ENCODE data around the gene RANBP17.
A peak's percentile ranks its signal among the peaks of the same experiment; 100 is the strongest.

The RANBP17 gene

DNA sequence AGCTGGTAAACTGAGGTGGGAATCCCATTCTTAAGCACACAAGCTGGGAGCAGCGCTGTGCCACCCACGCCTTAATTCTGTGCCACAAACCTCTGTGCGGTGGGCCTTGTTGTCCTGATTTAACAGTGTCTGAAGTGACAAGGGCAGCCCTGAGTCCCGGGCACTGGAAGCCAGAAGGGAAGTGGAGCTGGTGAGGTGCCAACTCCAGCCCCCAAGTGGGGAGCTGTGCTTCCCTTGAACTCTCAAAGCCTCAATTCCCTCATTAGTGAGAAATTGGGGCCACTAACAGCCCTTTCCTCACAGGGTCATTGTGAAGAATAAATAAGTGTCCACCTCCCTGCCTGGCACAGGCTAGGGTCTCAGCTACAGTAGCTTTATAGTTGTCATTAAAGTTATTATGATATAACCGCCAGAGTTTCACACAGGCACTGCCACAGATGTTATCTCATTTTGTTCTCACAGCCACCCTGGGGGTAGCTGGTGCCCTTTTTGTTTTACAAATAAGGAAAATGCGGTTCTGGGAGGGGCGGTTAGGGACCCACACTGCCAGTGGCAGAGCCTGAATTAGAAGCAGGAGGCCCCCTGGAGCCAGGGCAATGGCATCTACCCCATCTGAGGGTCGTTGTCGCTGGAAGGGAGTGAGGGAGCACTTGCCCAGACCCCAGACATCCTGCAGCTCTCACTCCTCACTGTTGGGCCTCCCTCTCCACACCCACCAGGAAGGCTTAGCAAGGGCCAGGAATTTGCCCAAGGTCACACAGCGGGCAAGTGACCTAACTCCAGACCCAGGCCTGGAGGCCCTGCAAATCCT lies 445.2 kb downstream of the RANBP17 start:
- DNase-seq, result no peak

DNA sequence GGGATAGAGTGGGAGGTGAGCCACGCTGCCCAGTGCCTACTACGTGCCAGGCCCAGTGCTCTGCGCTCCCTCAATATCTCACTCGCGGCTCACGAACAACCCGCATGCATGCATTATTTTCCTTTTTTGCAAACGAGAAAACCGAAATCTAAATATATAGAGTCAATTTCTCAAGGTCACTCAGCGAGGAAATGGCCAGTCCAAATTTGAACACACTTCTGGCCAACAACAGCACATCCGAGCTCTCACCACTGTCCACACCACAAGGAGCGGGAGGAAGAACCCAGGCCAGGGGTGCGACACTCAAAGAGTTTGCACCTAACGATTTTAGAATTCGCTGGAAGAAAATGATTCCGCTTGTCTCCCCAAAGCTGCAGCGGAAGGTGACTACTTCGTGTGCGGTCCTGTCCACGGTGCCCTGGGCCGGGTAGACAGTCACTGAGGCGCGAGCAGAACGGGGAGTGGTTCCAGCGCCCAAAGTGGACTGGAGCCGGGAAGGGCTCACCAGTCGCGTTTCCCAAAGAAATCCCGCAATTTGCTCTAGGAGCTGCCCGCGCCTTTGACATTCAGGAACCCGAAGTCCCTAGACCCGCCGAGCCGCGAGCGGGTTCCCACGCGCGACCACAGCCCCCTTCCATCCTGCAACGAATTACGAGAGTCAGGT lies 446.1 kb downstream of the RANBP17 start:
- no peak for DNase-seq

DNA sequence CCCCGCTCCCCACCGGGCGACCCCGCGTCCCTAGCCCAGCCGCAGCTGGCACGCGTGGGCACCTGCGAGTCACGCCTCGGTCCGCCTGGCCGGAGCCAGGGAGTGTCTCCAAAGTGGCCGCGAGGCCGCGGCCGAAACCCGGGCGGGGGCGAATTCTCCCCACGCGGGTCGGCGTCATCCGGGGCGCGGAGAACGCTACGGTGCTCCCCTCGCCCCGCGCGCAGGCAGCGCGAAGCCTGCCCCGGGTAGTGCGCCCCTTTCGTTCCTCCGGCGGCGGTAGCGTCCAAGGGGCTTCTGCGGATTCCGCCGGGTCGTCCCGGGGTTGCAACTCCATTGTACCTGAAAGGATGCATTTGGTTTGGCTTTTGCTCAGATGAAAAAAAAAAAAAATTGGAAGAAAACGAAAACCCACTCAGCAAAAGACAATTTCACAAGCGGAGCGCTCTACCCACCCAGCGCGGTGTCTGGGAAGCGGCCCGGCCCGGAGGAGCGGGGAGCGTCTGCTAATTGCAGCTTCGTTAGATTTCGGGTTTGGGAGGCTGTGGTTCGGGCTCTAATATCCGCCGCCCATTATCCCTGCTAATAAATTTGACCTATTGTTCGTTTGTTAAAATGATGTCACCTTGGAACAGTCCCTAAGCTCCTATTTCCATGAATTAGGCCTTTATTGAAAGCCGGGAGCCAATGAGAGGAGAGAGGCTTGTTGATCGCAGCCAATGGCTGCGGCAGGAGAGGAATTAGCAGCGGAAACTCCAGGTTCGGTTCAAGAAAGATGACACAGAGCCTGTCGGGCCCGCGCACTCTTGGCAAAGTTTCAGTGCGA lies 446.8 kb downstream of the RANBP17 start, which contains the start of gene TLX3:
TLX3 (plus strand) TSS at position 796 of the 823 bp plus-strand sequence. CDS start 118 bp downstream, outside the sequence.
- no peak for DNase-seq

DNA sequence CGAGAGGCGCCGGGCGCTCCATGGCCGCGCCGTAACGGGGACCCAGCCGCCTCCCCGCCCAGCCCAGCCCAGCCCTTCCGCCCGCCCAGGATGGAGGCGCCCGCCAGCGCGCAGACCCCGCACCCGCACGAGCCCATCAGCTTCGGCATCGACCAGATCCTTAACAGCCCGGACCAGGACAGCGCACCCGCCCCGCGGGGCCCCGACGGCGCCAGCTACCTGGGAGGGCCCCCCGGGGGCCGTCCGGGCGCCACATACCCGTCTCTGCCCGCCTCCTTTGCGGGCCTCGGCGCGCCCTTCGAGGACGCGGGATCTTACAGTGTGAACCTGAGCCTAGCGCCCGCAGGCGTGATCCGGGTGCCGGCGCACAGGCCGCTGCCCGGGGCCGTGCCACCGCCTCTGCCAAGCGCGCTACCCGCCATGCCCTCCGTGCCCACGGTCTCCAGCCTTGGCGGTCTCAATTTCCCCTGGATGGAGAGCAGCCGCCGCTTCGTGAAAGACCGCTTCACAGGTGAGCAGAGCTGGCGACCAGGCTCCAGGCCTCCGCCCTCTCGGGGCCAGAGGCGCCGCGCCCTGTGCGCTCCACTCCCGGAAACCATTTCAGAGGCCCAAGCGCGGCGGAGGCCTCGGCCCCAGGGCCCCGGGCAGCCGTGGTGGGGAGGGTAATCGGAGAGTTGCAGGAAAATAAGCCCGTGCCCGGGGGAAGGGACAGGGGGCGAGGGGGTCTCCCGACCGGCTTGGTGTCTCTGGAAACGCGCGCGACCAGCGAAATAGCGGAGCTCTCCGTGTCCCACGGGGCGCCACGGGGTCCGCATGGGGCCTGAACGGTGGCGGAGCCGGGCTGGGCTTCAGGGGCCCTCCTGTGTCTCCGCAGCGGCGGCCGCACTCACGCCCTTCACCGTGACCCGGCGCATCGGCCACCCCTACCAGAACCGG lies 447.7 kb downstream of the RANBP17 start:
- no peak for DNase-seq

DNA sequence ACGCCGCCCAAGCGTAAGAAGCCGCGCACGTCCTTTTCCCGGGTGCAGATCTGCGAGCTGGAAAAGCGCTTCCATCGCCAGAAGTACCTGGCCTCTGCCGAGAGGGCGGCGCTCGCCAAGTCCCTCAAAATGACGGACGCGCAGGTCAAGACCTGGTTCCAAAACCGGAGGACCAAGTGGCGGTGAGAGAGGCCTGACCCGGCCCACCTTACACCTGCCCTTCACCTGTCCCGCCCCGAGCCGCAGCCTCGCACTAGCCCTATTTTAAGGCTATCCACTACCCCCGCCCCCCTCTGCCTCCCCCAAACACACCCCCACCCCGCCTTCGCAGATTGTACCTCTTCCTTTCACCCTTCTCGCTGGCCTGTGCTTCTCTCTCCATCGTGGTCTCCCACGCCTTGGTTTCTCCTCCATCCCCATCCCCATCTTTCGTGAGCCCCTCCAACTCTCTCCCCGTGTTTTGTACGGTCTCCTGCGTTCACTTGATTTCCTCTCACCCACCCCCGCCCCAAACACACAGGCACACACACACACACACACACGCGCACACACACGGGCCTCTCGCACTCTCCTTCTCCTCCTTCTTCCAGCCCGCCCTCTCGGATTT lies 448.5 kb downstream of the RANBP17 start:
- DNase-seq, result no peak

DNA sequence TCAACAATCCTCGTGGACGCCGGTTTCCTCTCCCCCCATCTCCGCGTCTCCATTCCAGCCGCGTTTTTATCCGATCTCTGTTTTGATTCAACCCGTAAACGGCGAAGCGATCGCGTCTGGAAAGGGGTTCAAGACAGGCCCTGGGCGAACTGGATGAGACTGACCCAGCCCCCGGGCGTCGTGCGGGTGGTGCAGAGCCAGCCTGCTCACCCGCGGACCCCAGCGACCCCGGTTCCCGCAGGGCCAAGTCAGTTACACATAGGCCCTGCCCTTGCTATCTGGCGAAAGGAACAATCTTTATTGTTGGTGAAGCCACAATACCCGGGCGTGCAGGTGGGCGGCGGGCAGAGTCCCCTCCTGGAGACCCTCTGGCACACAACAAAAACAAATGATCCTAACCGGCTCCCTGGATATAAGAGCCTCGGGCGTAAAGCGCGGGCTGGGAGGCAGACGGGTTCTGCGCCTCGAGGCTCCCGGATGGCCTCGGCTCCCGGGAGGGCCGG lies 449.1 kb downstream of the RANBP17 start:
- DNase-seq, result no peak

DNA sequence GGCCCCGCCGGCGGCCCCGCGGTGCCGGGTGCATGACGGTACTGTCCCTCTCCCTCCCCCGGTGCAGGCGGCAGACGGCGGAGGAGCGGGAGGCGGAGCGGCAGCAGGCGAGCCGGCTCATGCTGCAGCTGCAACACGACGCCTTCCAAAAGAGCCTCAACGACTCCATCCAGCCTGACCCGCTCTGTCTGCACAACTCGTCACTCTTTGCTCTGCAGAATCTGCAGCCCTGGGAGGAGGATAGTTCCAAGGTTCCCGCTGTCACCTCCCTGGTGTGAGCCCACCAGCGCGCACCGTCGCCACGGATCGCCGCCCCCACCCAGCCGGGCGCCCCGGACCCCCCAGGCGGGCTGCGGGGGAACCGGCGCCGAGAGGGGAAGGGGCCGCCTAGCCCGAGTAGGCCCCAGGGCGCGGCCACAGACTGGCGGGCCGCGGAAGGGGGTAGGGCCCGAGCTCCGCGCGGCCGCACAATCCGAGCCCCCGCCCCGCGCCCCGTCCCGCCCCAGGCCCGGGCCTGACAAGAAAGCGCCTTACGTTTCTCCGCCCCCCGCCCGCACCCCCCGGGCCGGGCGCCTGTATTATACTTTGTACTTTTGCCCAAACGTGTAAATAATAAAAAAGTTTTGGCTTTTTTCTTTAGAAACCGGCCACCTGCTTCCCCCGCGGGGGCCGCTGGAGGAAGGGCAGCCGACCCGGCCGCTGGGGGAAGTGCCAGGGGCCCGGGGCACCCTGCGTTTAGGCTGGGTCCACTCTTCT lies 449.7 kb downstream of the RANBP17 start:
- peak; percentile 72 for DNase-seq

DNA sequence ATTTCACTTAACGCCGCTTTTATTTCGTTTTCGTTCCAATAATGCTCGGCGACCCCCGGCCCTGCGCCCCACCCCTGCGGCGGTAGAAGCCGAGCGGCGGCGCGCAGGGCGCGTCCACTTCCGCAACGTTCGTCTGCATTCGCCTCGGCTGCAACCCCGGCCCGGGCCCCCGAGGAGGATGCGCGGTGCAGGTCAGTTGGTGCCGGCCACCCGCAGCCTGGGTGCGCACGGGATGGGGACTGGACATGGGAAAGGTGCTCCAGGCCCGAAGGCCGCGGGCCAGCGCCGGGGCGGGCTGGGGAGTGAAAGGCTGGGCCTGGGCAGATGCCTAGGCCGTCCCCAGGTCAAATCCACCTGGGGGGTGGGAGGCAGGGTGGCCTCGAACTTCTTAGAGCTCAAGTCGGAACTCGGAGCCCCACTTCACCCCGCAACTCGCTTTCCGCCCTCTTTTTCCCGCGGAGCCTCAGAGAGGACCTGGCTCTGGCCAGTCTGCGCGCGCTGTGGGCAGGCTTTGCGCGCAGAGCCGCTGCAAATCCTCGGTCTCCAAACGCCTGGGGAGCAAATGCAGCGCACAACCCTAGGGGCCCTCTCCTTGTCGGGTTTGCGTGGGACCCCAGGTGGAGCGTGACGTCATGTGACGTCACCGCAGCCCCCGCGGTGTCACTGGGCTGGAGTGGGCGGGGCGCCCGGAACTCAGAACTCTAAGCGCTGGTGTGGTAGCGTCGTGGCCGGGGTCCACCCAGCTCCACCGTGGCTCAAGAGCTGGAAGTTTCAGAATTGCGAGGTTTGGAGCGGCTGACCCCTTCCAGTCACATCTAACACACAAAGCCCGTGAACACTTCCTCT lies 450.5 kb downstream of the RANBP17 start:
- DNase-seq, result no peak

DNA sequence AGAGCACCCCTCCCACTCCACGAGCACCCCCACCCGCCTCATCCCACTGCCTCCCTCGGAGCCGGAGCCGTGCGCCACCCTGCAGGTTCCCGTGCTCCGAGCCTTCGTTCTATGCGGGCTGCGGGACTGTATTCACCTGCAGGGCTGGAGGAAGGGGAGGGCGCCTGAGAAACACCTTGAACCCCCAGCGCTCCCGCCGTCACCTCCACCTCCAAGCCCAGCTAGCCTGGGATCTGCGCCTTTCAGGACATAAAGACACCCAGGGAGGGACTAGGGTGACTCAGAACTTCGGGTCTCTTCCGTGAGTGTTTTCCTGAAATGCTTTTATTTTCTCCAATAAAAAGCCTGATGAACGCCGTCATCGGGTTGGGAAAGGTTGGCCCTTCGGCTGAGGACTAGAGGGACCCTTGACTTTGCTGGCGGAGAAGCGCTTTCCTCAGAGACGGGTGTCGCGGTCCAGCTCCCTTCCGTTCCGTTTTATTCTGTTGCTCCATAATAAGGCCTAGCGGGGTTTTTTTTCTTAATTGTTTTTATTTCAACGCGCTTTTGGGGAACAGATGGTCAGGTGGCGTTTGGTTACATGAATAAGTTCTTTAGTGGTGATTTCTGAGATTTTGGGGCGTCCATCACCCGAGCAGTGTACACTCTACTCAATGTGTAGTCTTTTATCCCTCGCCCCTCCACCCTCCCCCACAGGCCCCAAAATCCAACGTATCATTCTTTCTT lies 451.8 kb downstream of the RANBP17 start:
- DNase-seq, result no peak

DNA sequence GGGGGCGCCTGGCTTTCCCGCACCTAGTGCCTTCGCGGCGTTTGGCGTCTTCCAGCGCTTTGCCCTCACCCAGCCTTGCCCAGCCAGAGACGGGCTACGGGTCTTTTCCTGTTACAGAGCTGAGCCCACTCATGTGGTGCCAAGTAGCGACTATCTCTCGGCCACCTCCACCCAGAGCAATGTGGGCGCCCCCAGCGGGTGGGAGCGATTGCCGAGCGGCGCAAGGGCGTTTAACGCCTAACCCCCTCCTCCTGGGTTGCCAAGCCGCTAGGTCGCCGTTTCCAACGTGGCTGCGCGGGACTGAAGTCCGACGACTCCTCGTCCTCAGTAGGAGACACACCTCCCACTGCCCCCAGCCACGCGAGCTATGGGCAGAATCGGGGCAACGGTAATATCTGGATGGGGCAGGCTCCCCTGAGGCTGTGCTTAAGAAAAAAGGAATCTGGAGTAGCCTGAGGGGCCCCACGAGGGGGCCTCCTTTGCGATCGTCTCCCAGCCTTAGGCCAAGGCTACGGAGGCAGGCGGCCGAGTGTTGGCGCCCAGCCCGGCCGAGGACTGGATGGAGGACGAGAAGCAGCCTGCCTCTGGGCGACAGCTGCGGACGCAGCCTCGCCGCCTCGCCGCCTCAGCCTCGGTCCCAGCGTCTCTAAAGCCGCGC lies 453.0 kb downstream of the RANBP17 start:
- peak; percentile 76 for DNase-seq

DNA sequence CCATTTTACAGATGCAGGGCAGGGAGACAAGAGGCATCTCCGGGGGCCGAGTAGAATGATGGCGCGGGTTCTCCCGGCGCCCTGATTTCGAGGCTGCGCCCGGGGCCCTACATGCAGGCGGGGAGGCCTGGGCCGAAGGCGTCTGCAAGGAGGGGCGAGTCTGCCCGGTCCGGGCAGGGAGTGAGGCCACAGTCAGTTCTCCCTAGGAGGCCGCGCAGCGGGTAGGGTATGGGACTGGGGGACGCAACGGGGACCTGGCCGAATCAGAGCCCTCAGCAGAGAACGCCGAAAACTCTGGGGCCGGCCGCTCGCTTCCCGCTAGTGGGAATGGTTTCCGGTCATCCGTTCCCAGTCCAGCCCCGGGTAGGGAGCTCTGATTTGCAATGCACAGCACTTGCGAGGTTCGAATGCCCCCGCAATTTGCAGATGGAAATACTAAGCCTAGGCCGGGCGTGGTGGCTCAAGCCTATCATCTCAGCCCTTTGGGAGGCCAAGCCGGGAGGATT lies 453.6 kb downstream of the RANBP17 start:
- peak; percentile 35 for DNase-seq

DNA sequence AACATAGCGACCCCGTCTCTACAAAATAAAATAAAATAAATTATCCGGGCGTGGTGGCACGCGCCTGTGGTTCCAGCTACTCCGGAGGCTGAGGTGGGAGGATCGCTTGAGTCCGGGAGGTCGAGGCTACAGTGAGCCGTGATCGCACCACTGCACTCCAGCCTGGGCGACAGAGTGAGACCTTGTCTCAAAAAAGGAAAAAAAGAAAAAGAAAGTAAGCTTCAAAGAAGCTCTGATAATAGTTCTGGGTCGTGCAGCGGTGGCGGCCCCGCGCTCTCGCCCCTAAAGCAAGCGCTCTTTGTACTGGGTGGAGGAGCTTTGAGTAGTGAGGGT lies 454.1 kb downstream of the RANBP17 start:
- DNase-seq, result no peak

DNA sequence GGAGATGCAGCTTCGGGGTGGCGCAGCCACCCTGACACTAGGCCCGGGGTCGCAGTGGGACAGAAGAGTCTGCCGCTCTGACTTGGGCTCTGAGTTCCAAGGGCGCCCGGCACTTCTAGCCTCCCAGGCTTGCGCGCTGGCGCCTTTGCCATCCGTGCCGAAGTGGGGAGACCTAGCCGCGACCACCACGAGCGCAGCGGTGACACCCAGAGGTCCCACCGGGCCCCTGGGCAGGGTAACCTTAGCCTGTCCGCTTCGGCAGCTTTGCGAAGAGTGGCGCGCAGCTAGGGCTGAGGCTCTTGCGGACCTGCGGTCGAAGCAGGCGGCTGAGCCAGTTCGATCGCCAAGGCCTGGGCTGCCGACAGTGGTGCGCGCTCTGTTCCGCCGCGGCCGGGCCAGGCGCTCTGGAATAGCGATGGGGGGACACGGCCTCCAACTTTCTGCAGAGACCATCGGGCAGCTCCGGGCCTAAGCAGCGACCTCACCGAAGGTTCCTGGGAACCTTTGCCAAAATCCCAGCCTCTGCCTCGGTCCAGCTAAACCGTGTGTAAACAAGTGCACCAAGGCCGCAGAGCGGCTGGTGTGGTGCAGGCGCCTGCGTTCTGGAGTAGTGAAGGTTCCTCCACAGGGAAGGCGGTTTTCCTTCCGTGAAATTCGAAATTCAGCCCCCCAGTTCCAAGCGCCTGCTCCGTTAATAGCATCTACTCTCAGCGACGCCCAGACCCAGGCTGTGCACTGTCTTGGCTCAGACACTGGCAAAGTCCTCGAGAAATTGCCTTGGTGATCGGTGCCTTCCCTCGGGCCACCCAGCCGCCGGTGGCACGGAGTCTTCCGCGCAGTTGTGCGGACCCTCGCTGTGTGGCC lies 454.7 kb downstream of the RANBP17 start:
- no peak for DNase-seq

DNA sequence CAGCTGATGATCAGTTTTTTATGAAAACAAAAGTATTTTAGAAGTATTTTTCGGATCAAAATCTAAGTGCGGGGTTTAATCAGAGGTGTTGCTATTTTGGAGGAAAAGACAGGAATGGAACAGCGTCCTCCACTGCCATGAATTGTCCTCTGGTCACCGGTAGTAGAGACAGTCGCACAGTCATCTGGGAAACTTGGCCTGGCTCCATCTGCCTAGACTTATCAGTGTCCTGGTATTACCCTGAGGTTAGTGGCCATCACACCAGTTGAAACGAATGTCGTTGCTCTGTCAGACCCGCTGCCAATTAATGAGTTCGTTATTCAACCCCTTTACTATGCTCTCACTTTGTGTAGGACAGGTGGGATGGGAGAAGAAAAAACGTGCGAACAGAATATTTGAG lies 455.4 kb downstream of the RANBP17 start:
- DNase-seq, result no peak

DNA sequence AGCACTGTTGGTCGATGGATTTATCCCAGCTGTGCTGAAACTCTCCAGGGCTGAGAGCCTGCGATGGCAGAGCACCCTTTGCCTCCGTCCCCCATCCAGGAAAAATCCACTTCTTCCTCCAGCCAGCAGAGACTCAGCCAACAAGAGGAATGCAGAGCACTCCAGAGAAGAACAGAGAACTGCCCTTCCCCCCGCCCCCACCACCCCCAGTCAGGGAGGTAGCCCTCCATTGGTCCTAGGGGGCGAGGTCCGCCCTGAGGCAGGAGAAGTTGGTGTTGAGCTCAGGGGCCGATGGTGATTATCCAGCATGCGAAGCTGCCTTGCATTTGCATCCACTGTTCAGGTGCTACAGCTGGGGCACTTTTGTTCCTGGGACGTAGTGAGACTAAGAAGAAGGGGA lies 456.2 kb downstream of the RANBP17 start:
- DNase-seq, result no peak

DNA sequence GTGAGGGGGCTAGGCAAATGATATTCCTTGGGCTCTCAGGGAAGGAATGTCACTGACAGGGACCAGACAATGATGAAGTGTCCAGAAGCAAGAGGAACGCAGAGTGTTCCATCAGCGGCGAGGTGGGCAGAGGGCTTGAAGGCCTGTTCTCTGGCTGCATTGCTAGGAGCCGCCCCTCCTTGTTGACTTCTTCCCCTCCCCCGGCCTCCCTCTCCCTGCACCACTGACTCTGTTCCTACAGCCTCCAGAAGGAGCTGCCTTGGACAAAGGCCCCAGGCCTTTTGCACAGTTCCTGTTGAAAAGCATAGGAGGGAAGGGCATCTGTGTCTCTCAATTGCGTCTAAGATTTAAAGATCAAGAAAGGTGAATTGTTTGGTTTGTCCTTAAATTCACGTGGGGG lies 459.6 kb downstream of the RANBP17 start:
- no peak for DNase-seq

DNA sequence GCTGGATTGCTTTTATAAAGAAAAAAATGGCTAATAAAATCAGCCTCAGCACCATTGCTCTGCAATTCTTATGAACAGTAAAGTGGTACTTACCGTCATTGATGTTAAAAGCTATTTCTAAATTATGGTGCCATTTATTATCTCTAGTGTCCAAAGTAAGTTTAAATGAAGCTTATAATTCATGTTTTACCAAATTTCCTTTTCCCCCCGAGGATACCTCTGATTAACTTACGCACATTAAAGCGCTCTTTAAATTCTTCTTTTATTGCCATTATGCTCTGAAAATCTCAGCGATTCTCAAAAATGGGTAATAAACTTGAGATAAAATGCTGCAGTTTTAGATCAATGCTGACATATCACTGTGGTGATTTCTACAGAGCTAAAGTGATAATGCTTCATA lies 460.7 kb downstream of the RANBP17 start:
- DNase-seq, result no peak

DNA sequence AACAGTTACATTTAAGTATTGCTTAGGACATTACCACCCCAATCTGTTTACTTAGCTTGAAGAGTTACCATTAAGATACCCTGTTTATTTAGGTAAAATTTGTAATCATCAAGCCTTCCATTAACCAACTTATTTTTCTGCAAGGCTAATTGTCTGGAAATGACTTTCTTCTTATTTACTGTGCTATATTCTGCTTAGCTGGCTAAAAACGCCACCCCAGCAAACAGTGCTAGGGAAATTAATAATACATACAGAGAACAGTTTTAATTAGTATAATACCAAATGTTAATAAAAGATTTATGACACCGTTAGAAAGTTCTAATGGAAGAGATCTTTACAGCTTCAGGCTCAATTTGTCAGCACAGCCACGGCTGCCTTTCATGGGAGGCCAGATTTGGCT lies 461.2 kb downstream of the RANBP17 start:
- no peak for DNase-seq

Data from femur (tissue), 1 donor.